ENCODE results near the gene STARD4.

Gene STARD4

DNA sequence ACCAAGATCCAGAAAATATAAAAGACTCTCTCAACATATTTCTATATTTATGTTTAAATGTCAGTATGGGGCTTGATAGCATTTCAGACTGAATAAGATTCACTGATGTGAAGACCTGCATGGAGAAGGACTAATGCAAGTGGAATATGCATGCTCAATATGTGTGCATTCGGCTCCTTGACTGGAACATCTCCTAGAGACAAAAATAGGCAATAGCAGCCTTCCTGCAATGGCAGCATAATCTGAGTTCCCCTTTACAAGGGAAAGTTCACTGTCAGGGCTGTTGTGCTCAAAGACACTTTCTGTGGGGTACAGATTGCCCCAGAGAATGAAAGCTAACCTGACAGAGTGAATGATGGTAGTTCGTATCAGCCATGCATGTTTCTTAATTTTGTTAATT, 42.4 kb downstream of the STARD4 start:
- no peak overlapping the region for H3K4me3 Mint-ChIP-seq
- H3K4me1 Mint-ChIP-seq: peaks cover 5% of the 10 kb centered on the region
- H3K36me3 Mint-ChIP-seq (ENCODE audit: low read depth): no peaks in the 10 kb centered on the region
- H3K9me3 Mint-ChIP-seq: peaks cover 7% of the 10 kb centered on the region
- TF ChIP-seq CTCF (IDR thresholded peaks at IDR 0.05; ENCODE audit: unreplicated experiment in 3 of 3): no peak
- no peak overlapping the region for H3K27ac Mint-ChIP-seq
- no peaks in the 10 kb centered on the region for H3K27me3 Mint-ChIP-seq (ENCODE audit: low read depth)

- peaks cover 8% of the 10 kb centered on the region for H3K9me3 Mint-ChIP-seq
Observed at GRCh38 chr5:111469293-111469896, 42.9 kb downstream of the STARD4 start.

GRCh38 chr5:111463311-111463710, 49.0 kb downstream of the STARD4 start:
- Mint-ChIP-seq H3K36me3 (ENCODE audit: low read depth) (no peaks in the 10 kb centered on the region), H3K4me1 (no peaks in the 10 kb centered on the region), H3K27me3 (ENCODE audit: low read depth) (no peaks in the 10 kb centered on the region), H3K27ac (no peak overlapping the region), H3K4me3 (no peak overlapping the region), H3K9me3 (peaks cover 8% of the 10 kb centered on the region)
- TF ChIP-seq CTCF (IDR thresholded peaks at IDR 0.05; ENCODE audit: unreplicated experiment in 3 of 3): no peak

More at GRCh38 chr5:111469293-111469896, 42.9 kb downstream of the STARD4 start:
- no peak overlapping the region for H3K4me3 Mint-ChIP-seq
- H3K27ac Mint-ChIP-seq: no peak overlapping the region
- H3K4me1 Mint-ChIP-seq: peaks cover 5% of the 10 kb centered on the region
- no peak for TF ChIP-seq CTCF (IDR thresholded peaks at IDR 0.05; ENCODE audit: unreplicated experiment in 3 of 3)
- H3K36me3 Mint-ChIP-seq (ENCODE audit: low read depth): no peaks in the 10 kb centered on the region
- no peaks in the 10 kb centered on the region for H3K27me3 Mint-ChIP-seq (ENCODE audit: low read depth)

DNA sequence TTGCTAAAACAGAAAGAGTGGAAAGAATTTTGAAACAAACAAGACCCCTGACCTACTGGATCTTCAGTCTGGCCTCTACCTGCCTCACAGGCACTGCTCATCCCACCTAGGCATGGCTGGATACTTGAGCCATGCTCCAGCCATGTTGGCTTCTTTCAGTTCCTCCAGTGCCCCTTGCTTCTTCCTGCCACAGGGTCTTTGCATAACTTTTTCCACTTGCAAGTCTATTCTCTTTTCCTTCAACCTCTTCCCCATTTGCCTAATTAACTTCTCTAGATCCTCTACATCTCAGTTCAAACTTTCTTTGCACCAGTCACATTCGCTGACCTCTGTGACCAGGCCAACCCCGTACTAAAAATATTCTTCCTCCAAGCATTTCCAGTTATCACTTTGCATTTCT, 50.4 kb downstream of the STARD4 start:
- Mint-ChIP-seq H3K4me1 (peaks cover 3% of the 10 kb centered on the region), H3K9me3 (peaks cover 8% of the 10 kb centered on the region), H3K27ac (peak overlapping the region in 1 of 3 experiments; percentile 23), H3K4me3 (no peak overlapping the region), H3K36me3 (ENCODE audit: low read depth) (no peaks in the 10 kb centered on the region), H3K27me3 (ENCODE audit: low read depth) (no peaks in the 10 kb centered on the region)
- no peak for TF ChIP-seq CTCF (IDR thresholded peaks at IDR 0.05; ENCODE audit: unreplicated experiment in 3 of 3)

DNA sequence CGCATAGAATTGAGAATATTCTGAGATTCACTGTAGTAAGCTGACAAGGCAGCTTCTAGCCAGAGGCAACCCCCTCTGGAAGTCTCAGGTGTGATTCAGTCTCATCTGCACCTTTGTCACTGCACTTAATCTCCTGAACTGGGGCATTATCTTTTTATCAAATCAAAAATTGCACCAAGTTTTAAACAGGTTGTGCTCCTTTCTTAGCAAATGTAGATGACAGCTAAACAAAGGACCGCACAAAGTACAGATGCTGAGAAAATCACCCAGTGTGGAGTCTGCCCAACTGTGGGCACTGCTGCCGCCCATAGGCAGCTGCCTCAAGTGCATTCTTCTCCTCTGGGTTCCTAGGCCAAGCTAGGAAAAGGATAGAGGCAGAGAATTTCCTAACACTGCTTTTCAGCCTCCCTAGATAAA, 51.1 kb downstream of the STARD4 start:
- TF ChIP-seq CTCF (IDR thresholded peaks at IDR 0.05; ENCODE audit: unreplicated experiment in 3 of 3): peak; percentile 20 to 47 (median 32)
- Mint-ChIP-seq H3K4me1 (peaks cover 3% of the 10 kb centered on the region), H3K27me3 (ENCODE audit: low read depth) (no peaks in the 10 kb centered on the region), H3K27ac (no peak overlapping the region), H3K4me3 (no peak overlapping the region), H3K36me3 (ENCODE audit: low read depth) (no peaks in the 10 kb centered on the region), H3K9me3 (peaks cover 8% of the 10 kb centered on the region)

GRCh38 chr5:111454776-111455175, 57.6 kb downstream of the STARD4 start:
- H3K27me3 Mint-ChIP-seq (ENCODE audit: low read depth): no peaks in the 10 kb centered on the region
- H3K9me3 Mint-ChIP-seq: no peaks in the 10 kb centered on the region
- H3K4me3 Mint-ChIP-seq: no peak overlapping the region
- peak overlapping the region; percentile 89 to 96 (median 91) for H3K27ac Mint-ChIP-seq
- peaks cover 24% of the 10 kb centered on the region for H3K4me1 Mint-ChIP-seq
- H3K36me3 Mint-ChIP-seq (ENCODE audit: low read depth): no peaks in the 10 kb centered on the region
- no peak for TF ChIP-seq CTCF (IDR thresholded peaks at IDR 0.05; ENCODE audit: unreplicated experiment in 3 of 3)
